BE2C (cell line): ENCODE results near the gene GPR132.
A peak's percentile ranks its signal among the peaks of the same experiment; 100 is the strongest.

Source experiments
- DNase-seq: peaks from one replicate; pipeline ENCODE4 v3.0.0-alpha.2; 2020
- H3K27me3 ChIP-seq: fragments of 250-450 bp; sonication (Bioruptor Pico); 2 replicates; pipeline ENCODE4 v1.5.1; 2020; ENCODE audit warnings: mild to moderate bottlenecking
- H3K36me3 ChIP-seq: fragments of 250-450 bp; sonication (Bioruptor Pico); 2 replicates; pipeline ENCODE4 v1.5.1; 2020; ENCODE audit warnings: mild to moderate bottlenecking
- H3K4me1 ChIP-seq: fragments of 250-450 bp; sonication (Bioruptor Pico); 2 replicates; pipeline ENCODE4 v1.5.1; 2020
- H3K4me3 ChIP-seq: 2 replicates; pipeline ENCODE4 v1.5.1; 2011; ENCODE audit warnings: low read depth, low read length
- H3K9me3 ChIP-seq: fragments of 250-450 bp; sonication (Bioruptor Pico); 2 replicates; pipeline ENCODE4 v1.5.1; 2020
- TF ChIP-seq, protein P1 (sequence below): IDR thresholded peaks from 2 replicates; pipeline ENCODE4 v1.5.1; 2012; ENCODE audit warnings: mild to moderate bottlenecking, low read depth, low read length

The GPR132 gene

DNA sequence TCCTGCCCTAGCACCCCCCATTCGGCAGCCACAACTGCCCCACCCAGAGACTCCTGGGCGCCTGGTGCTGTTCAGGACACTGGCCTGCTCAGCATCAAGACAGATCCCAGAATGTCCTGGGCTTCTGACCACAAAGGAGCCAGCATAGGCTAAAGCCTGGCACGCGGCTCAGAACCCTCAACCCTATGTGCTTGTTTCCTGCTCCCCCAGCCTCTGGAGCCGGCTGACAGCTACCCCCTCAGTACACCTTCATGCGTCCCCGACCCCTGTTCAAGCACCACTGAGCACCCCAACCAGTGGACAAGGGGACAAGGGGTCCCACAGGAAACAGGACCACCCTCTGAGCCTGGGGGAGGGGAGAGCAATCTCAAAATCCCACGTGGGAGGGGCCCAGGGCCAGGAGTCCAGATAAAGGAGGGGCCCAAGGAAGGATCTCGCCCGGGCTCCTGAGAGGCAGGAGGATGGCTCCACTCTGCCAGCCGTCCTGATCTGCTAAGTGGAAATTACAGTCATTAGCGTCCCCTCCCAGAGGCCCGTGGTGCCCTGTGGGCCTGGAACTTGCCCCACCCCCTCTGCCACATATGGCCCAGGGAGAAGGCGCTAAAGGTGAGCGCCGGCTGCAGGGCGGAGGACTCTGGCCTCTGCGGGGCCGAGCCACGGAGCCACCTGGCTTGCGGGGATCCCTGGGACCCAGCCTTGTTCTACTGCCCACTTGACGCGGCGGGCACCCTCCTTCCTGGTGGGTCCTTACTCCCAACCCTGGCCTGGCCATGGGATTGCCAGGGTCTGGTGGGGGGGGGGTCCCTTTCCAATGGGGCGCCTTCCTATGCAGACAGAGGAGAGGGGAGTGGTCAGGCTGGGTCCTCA is 27.2 kb upstream of the GPR132 start:
- Histone ChIP-seq H3K27me3 (peaks cover 32% of the 10 kb centered on the region), H3K4me3 (no peak overlapping the region; the same call in 1 of the 2 replicates), H3K9me3 (no peaks in the 10 kb centered on the region), H3K4me1 (no peaks in the 10 kb centered on the region), H3K36me3 (no peaks in the 10 kb centered on the region)
- TF ChIP-seq, protein P1, sequence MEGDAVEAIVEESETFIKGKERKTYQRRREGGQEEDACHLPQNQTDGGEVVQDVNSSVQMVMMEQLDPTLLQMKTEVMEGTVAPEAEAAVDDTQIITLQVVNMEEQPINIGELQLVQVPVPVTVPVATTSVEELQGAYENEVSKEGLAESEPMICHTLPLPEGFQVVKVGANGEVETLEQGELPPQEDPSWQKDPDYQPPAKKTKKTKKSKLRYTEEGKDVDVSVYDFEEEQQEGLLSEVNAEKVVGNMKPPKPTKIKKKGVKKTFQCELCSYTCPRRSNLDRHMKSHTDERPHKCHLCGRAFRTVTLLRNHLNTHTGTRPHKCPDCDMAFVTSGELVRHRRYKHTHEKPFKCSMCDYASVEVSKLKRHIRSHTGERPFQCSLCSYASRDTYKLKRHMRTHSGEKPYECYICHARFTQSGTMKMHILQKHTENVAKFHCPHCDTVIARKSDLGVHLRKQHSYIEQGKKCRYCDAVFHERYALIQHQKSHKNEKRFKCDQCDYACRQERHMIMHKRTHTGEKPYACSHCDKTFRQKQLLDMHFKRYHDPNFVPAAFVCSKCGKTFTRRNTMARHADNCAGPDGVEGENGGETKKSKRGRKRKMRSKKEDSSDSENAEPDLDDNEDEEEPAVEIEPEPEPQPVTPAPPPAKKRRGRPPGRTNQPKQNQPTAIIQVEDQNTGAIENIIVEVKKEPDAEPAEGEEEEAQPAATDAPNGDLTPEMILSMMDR = no peak
- peak; percentile 48 for DNase-seq

DNA sequence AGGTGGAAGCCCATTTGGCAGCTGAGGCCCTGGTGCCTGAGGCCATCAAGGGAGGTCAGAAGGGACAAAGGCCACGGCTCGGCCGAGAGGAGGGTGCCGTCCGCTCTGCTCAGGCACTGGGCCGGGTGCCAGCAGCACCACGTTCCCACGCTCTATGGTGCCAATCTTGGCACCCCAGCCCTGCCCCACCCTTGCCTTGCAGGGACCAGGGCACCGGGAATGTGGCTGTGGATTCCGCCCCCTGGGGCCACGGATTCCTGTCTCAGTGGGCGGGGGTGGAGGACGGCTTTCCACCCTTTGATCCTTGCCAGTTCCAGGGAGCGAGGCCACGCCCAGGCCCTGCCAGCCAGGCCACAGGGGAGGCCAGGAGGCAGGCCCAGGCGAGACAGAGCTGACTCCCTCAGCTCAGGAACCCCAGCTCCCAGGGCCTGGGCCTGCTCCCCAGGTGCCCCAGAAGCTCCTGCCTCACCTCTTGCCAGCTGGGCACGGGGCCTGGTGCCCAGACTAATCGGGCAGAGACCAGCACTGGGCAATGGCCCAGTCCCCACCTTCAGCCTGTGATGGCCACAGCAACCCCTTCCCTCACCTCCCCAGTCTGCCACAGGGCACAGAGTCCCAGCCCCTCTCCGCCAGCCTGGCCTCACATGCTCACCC is 26.4 kb upstream of the GPR132 start:
- peaks cover 40% of the 10 kb centered on the region for H3K27me3 ChIP-seq
- DNase-seq = no peak
- TF ChIP-seq, protein P1 = no peak
- no peak overlapping the region for H3K4me3 ChIP-seq
- no peaks in the 10 kb centered on the region for H3K4me1 ChIP-seq
- H3K9me3 ChIP-seq = no peaks in the 10 kb centered on the region
- H3K36me3 ChIP-seq = no peaks in the 10 kb centered on the region

DNA sequence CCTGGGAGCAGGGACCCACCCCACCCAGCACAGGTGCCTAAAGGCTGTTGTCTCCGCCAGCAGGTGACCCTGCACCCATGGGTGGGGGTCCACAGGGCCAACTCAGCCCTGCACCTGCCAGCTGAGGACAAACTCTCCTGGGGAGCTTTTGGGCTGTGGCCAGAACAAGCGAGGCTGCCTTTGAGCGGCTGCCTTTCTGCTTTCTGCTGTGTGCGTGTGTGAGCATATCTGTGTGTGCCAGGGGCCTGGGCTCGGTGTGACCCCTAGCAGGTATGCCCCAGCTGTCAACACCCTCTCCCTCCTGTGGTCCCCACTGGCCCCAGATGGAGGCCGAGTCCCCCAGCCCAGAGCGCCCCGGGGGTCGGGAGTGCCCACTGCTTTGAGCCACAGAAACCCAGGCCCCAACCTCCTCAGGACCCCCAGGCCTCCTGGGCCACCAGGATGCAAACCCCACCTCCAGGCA is 25.9 kb upstream of the GPR132 start:
- no peak for DNase-seq
- Histone ChIP-seq H3K27me3 (peaks cover 42% of the 10 kb centered on the region), H3K36me3 (no peaks in the 10 kb centered on the region), H3K9me3 (no peaks in the 10 kb centered on the region), H3K4me3 (no peak overlapping the region), H3K4me1 (no peaks in the 10 kb centered on the region)
- TF ChIP-seq, protein P1 = no peak

DNA sequence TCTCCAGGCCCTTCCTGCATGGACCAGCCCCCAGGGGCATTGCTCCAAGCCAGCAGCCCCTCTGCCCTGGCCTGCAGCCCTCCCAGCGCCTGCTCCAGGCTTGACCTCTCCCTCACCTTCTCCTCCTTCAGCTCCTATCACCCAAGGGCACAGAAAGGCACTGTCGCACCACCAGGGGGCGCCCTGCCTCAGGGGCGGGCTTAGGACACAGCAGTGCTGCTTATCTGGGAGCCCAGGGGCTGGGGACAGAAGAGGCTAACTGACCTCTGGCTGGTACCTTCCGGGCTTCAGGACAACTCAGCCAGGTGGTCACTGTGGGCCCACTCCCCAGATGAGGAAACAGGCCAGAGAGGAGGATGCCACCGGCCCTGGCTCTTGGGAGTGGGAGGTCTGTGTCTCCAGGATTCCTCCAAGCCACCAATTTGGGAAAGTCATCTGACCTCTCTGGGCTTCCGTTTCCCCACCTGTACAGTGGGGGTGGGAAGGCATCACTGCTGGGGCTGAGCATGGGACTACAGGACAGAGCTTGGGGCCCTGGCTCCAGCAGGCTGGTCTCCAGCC is 25.3 kb upstream of the GPR132 start:
- Histone ChIP-seq H3K4me1 (no peaks in the 10 kb centered on the region), H3K27me3 (peaks cover 42% of the 10 kb centered on the region), H3K36me3 (no peaks in the 10 kb centered on the region), H3K9me3 (no peaks in the 10 kb centered on the region), H3K4me3 (no peak overlapping the region)
- DNase-seq = peak; percentile 90
- TF ChIP-seq, protein P1 = peak; percentile 96

DNA sequence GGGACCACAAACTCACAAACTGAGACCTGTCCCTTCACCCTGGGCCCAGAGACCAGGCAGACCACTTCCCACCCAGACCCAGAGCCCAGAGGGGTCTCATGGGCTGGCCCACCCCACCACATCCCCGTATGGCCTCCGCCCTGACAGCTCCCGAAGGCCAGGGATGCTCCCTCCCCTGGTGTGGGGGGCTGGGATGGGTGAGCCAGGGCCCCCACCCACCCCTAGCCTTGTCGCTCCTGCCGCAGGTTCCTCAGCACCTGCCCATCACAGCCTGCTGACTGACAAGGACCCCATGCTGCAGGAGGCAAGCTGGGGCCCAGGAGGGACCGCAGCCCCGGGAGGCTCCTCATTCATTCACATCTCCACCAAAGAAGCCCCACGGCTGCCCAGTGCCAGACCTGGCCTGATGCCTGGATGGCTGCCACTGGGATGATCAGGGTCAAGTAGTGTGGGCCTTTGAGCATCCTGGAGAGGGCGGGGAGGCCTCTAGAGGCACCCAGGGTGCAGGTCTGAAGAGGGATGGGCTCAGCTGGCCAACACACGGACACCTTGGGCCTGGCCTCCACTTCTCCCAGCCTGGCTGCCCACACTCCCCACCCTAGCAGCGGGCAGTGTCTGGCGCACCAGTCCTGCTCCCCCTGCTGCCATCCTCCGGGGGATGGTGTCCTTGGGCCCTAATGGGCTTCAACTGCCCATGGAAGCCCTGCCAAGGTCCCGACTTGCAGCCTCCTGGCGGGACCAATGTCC is 24.7 kb upstream of the GPR132 start:
- no peaks in the 10 kb centered on the region for H3K9me3 ChIP-seq
- H3K27me3 ChIP-seq = peaks cover 42% of the 10 kb centered on the region
- no peaks in the 10 kb centered on the region for H3K36me3 ChIP-seq
- DNase-seq = no peak
- no peaks in the 10 kb centered on the region for H3K4me1 ChIP-seq
- H3K4me3 ChIP-seq = no peak overlapping the region
- TF ChIP-seq, protein P1 = no peak
